Activated T-cell treated with anti-CD3 and anti-CD28 coated beads, Interleukin-2, amount 50 U/mL, for 4 hours (primary cell): ENCODE measurements around the gene SLC16A6. TPM values are rescaled to one million over a fixed set of nuclear protein-coding genes. Genes with fewer than 3 reads are reported as not detected.
"Not testable (repeated sequence)": the region's sequence is repeated elsewhere in the genome, so short reads cannot be mapped to it uniquely, and the experiment has no call there.

ENCODE experiments used
- ATAC-seq, 2 donors: fragments of 200-7000 bp; cut with Tn5 transposase; one replicate each; pipeline ENCODE4 v1.10.0; 2021
- DNase-seq: peaks from one replicate; pipeline ENCODE4 v3.0.0-alpha.2; 2020
- H3K27me3 Mint-ChIP-seq: one replicate; pipeline ENCODE4 v1.8.0; 2021; ENCODE audit warnings: low read depth, mixed read lengths
- H3K36me3 Mint-ChIP-seq: one replicate; pipeline ENCODE4 v1.8.0; 2022; ENCODE audit warnings: mixed read lengths; ENCODE audit not compliant: insufficient read depth
- H3K4me1 Mint-ChIP-seq: one replicate; pipeline ENCODE4 v1.8.0; 2021; ENCODE audit warnings: low read depth, mixed read lengths
- H3K4me3 Mint-ChIP-seq: one replicate; pipeline ENCODE4 v1.8.0; 2021; ENCODE audit warnings: mild to moderate bottlenecking, moderate library complexity, mixed read lengths
- H3K9me3 Mint-ChIP-seq: one replicate; pipeline ENCODE4 v1.8.0; 2021; ENCODE audit warnings: mixed read lengths
- total RNA-seq, 3 donors: library from RNA; stranded (reverse); gene quantifications; one replicate each; pipeline ENCODE4 v1.2.1, GENCODE V29; 2021

Gene SLC16A6
- total RNA-seq: 1 to 10 TPM; 5.9 to 7.7 (median 6.0) TPM

GRCh38 chr17:68290955-68291835 lies at the start of gene SLC16A6, which contains the start of gene ARSG:
SLC16A6 (minus strand) TSS chr17:68291127; CDS start chr17:68278320, 12,807 bp downstream.
ARSG (plus strand) TSS chr17:68291495; CDS start chr17:68307494, 15,999 bp downstream.
- Mint-ChIP-seq H3K4me1 (peaks cover 55% of the 10 kb centered on the region), H3K36me3 (no peaks in the 10 kb centered on the region), H3K27me3 (no peaks in the 10 kb centered on the region), H3K9me3 (no peaks in the 10 kb centered on the region), H3K4me3 (peak within 1 kb of the TSS; percentile 97)
- DNase-seq: peak; percentile 77
- ATAC-seq: peak; percentile 70 to 73

- Mint-ChIP-seq H3K4me1 (peaks cover 1% of the 10 kb centered on the region), H3K4me3 (no peak overlapping the region), H3K36me3 (no peaks in the 10 kb centered on the region), H3K9me3 (peaks cover 7% of the 10 kb centered on the region), H3K27me3 (no peaks in the 10 kb centered on the region)
- no peak for ATAC-seq
- DNase-seq: no peak
These were observed 43.5 kb upstream of the SLC16A6 start for GRCh38 chr17:68334393-68334792.

GRCh38 chr17:68331932-68332331 lies 41.0 kb upstream of the SLC16A6 start:
- not testable (repeated sequence) for H3K9me3 Mint-ChIP-seq, ATAC-seq, H3K4me3 Mint-ChIP-seq, DNase-seq, H3K27me3 Mint-ChIP-seq, H3K36me3 Mint-ChIP-seq, H3K4me1 Mint-ChIP-seq

- H3K36me3 Mint-ChIP-seq: no peaks in the 10 kb centered on the region
- H3K9me3 Mint-ChIP-seq: peaks cover 7% of the 10 kb centered on the region
- peaks cover 11% of the 10 kb centered on the region for H3K4me1 Mint-ChIP-seq
- no peaks in the 10 kb centered on the region for H3K27me3 Mint-ChIP-seq
- DNase-seq: no peak
- H3K4me3 Mint-ChIP-seq: no peak overlapping the region
- no peak for ATAC-seq
These were observed 38.4 kb upstream of the SLC16A6 start for GRCh38 chr17:68329331-68329730.

GRCh38 chr17:68328676-68329075 lies 37.7 kb upstream of the SLC16A6 start:
- Mint-ChIP-seq H3K4me1 (peaks cover 15% of the 10 kb centered on the region), H3K9me3 (peaks cover 7% of the 10 kb centered on the region), H3K36me3 (no peaks in the 10 kb centered on the region), H3K4me3 (no peak overlapping the region), H3K27me3 (no peaks in the 10 kb centered on the region)
- ATAC-seq (no peak), DNase-seq (no peak)

GRCh38 chr17:68327823-68328557 lies 37.1 kb upstream of the SLC16A6 start:
- H3K4me3 Mint-ChIP-seq: no peak overlapping the region
- H3K27me3 Mint-ChIP-seq: no peaks in the 10 kb centered on the region
- no peak for ATAC-seq

GRCh38 chr17:68326681-68327080 lies 35.8 kb upstream of the SLC16A6 start:
- Mint-ChIP-seq H3K36me3 (no peaks in the 10 kb centered on the region), H3K4me1 (peaks cover 18% of the 10 kb centered on the region), H3K4me3 (no peak overlapping the region), H3K27me3 (no peaks in the 10 kb centered on the region), H3K9me3 (peaks cover 4% of the 10 kb centered on the region)
- DNase-seq (no peak), ATAC-seq (peak; percentile 67 to 75)

More at GRCh38 chr17:68327823-68328557, 37.1 kb upstream of the SLC16A6 start:
- no peaks in the 10 kb centered on the region for H3K36me3 Mint-ChIP-seq
- peaks cover 7% of the 10 kb centered on the region for H3K9me3 Mint-ChIP-seq
- peaks cover 18% of the 10 kb centered on the region for H3K4me1 Mint-ChIP-seq
- no peak for DNase-seq

- Mint-ChIP-seq H3K27me3 (no peaks in the 10 kb centered on the region), H3K4me3 (no peak overlapping the region), H3K9me3 (peaks cover 4% of the 10 kb centered on the region), H3K4me1 (peaks cover 18% of the 10 kb centered on the region), H3K36me3 (peaks cover under 1% of the 10 kb centered on the region)
- ATAC-seq (no peak), DNase-seq (no peak)
These were observed 35.0 kb upstream of the SLC16A6 start for GRCh38 chr17:68325961-68326360.

GRCh38 chr17:68324654-68325336 lies 33.9 kb upstream of the SLC16A6 start:
- Mint-ChIP-seq H3K9me3 (no peaks in the 10 kb centered on the region), H3K36me3 (peaks cover 4% of the 10 kb centered on the region), H3K4me1 (peaks cover 23% of the 10 kb centered on the region), H3K27me3 (no peaks in the 10 kb centered on the region), H3K4me3 (no peak overlapping the region)
- ATAC-seq (no peak), DNase-seq (no peak)

GRCh38 chr17:68324114-68324513 lies 33.2 kb upstream of the SLC16A6 start:
- no peak for ATAC-seq
- Mint-ChIP-seq H3K9me3 (no peaks in the 10 kb centered on the region), H3K4me3 (no peak overlapping the region), H3K27me3 (no peaks in the 10 kb centered on the region), H3K4me1 (peaks cover 23% of the 10 kb centered on the region), H3K36me3 (peaks cover 4% of the 10 kb centered on the region)
- no peak for DNase-seq

GRCh38 chr17:68322630-68323029 lies 31.7 kb upstream of the SLC16A6 start:
- Mint-ChIP-seq H3K4me1 (peaks cover 30% of the 10 kb centered on the region), H3K36me3 (peaks cover 4% of the 10 kb centered on the region), H3K9me3 (no peaks in the 10 kb centered on the region), H3K4me3 (no peak overlapping the region), H3K27me3 (no peaks in the 10 kb centered on the region)
- ATAC-seq: no peak
- DNase-seq: no peak

- no peak overlapping the region for H3K4me3 Mint-ChIP-seq
- peaks cover 4% of the 10 kb centered on the region for H3K36me3 Mint-ChIP-seq
- DNase-seq (no peak), ATAC-seq (no peak)
- H3K4me1 Mint-ChIP-seq: peaks cover 35% of the 10 kb centered on the region
- H3K9me3 Mint-ChIP-seq: no peaks in the 10 kb centered on the region
- no peaks in the 10 kb centered on the region for H3K27me3 Mint-ChIP-seq
These were observed 30.6 kb upstream of the SLC16A6 start for GRCh38 chr17:68321556-68321954.

GRCh38 chr17:68320943-68321555 lies 30.1 kb upstream of the SLC16A6 start:
- peaks cover 37% of the 10 kb centered on the region for H3K4me1 Mint-ChIP-seq
- ATAC-seq (no peak), DNase-seq (no peak)
- H3K9me3 Mint-ChIP-seq: no peaks in the 10 kb centered on the region
- H3K36me3 Mint-ChIP-seq: peaks cover 4% of the 10 kb centered on the region
- H3K27me3 Mint-ChIP-seq: no peaks in the 10 kb centered on the region
- H3K4me3 Mint-ChIP-seq: no peak overlapping the region
